Astrocyte (in vitro differentiated cells and primary cell): ENCODE data around the gene DRG2. TPM values are rescaled to one million over a fixed set of nuclear protein-coding genes. Genes with fewer than 3 reads are reported as not detected.

Source experiments
- DNase-seq: peaks from one replicate; pipeline ENCODE4 v3.0.0-alpha.2; 2010; ENCODE audit warnings: low read depth
- FAIRE-seq: peaks from 2 replicates; lab custom pipeline; 2011; peaks lifted over from hg19 to GRCh38; lab: Jason Lieb, UNC
- H2AFZ ChIP-seq: 2 replicates; pipeline ENCODE4 v1.6.0; 2012; ENCODE audit warnings: low read depth, low read length, inconsistent platforms
- H3K27ac ChIP-seq: 2 replicates; pipeline ENCODE4 v1.5.1; 2011; ENCODE audit warnings: low read depth, low read length, inconsistent platforms
- H3K27me3 ChIP-seq: 2 replicates; pipeline ENCODE4 v1.6.0; 2011; ENCODE audit warnings: low read length, inconsistent platforms; ENCODE audit not compliant: insufficient read depth
- H3K36me3 ChIP-seq: 2 replicates; pipeline ENCODE4 v1.5.1; 2011; ENCODE audit warnings: low read length, inconsistent platforms; ENCODE audit not compliant: insufficient read depth
- H3K4me1 ChIP-seq: 2 replicates; pipeline ENCODE4 v1.5.1; 2011; ENCODE audit warnings: low read length, inconsistent platforms; ENCODE audit not compliant: insufficient read depth
- H3K4me2 ChIP-seq: 2 replicates; pipeline ENCODE4 v1.6.0; 2012; ENCODE audit warnings: low read length, inconsistent platforms
- H3K4me3 ChIP-seq: 2 replicates; pipeline ENCODE4 v1.5.1; 2011; ENCODE audit warnings: low read depth, mild to moderate bottlenecking, low read length, inconsistent platforms; ENCODE audit not compliant: insufficient read depth
- H3K79me2 ChIP-seq: 2 replicates; pipeline ENCODE4 v1.6.0; 2012; ENCODE audit warnings: mild to moderate bottlenecking, low read length, inconsistent platforms; ENCODE audit not compliant: insufficient read depth
- H3K9ac ChIP-seq: 2 replicates; pipeline ENCODE4 v1.6.0; 2012; ENCODE audit warnings: mild to moderate bottlenecking, low read length, inconsistent platforms
- H3K9me3 ChIP-seq: 2 replicates; pipeline ENCODE4 v1.5.1; 2012; ENCODE audit warnings: low read depth, mild to moderate bottlenecking, low read length, inconsistent platforms; ENCODE audit not compliant: insufficient read depth
- H4K20me1 ChIP-seq: 2 replicates; pipeline ENCODE4 v1.6.0; 2012; ENCODE audit warnings: low read length, inconsistent platforms; ENCODE audit not compliant: insufficient read depth
- H3K27ac Mint-ChIP-seq: one replicate; pipeline ENCODE4 v1.8.0; 2021; ENCODE audit warnings: mild to moderate bottlenecking, mixed read lengths; ENCODE audit not compliant: unreplicated experiment
- H3K27me3 Mint-ChIP-seq: one replicate; pipeline ENCODE4 v1.8.0; 2021; ENCODE audit warnings: low read depth, mixed read lengths; ENCODE audit not compliant: unreplicated experiment
- H3K36me3 Mint-ChIP-seq: one replicate; pipeline ENCODE4 v1.8.0; 2021; ENCODE audit warnings: low read depth, mixed read lengths; ENCODE audit not compliant: unreplicated experiment
- H3K4me1 Mint-ChIP-seq: one replicate; pipeline ENCODE4 v1.8.0; 2021; ENCODE audit warnings: low read depth, mixed read lengths; ENCODE audit not compliant: unreplicated experiment
- H3K4me3 Mint-ChIP-seq: one replicate; pipeline ENCODE4 v1.8.0; 2021; ENCODE audit warnings: mild to moderate bottlenecking, moderate library complexity, mixed read lengths; ENCODE audit not compliant: unreplicated experiment
- H3K9me3 Mint-ChIP-seq: one replicate; pipeline ENCODE4 v1.8.0; 2021; ENCODE audit warnings: mild to moderate bottlenecking, mixed read lengths; ENCODE audit not compliant: unreplicated experiment
- EZH2 ChIP-seq: IDR thresholded peaks from 2 replicates; pipeline ENCODE4 v1.6.1; 2012; ENCODE audit warnings: mild to moderate bottlenecking, low read length, inconsistent platforms; ENCODE audit not compliant: insufficient read depth
- total RNA-seq: library from RNA; stranded (reverse); gene quantifications from 2 replicates; pipeline ENCODE4 v1.2.1, GENCODE V29; 2021
- TF ChIP-seq, protein P1 (sequence below): IDR thresholded peaks from 2 replicates; pipeline ENCODE4 v1.5.1; 2011; ENCODE audit warnings: low read depth, mild to moderate bottlenecking, inconsistent platforms, low read length, moderate library complexity; ENCODE audit not compliant: insufficient read depth

The DRG2 gene
- total RNA-seq, 1 donor from 2014 or later, result 35.0 TPM

DNA sequence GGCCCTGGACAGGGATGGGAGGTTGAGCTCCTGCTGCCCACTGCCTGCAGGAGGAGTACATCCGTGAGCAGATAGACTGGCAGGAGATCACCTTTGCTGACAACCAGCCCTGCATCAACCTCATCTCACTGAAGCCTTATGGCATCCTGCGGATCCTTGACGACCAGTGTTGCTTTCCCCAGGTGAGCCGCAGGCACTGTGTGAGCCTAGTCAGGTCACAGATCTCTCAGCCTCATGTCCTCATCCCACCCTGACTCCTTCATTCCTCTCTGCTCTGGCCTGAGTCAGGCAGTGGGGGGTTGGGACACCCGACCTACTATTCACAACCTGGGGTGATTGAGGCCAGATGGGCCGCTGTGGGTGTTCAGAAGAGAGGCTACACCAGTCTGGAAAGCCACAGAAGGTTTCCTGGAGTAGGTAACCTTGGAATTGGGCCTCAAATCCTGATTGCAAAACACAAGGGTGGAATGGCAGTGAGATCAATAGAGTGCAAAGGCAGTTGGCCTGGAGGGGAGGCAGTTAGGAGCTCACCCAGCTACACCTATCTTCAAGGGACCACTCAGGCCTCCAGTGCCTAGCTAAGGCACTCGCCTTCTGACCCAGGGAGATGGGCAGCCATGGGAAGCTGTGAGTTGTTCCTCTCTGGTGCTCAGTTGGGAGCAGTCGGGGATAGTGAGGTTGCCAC lies 50.5 kb downstream of the DRG2 start:
- Histone ChIP-seq H3K27ac (no peak overlapping the region), H3K9me3 (no peaks in the 10 kb centered on the region), H3K4me3 (no peak overlapping the region), H4K20me1 (no peaks in the 10 kb centered on the region), H3K9ac (no peak overlapping the region), H2AFZ (no peak overlapping the region), H3K36me3 (no peaks in the 10 kb centered on the region), H3K4me1 (no peaks in the 10 kb centered on the region), H3K27me3 (no peaks in the 10 kb centered on the region), H3K79me2 (no peaks in the 10 kb centered on the region), H3K4me2 (no peak overlapping the region)
- peaks cover 19% of the 10 kb centered on the region for H3K27me3 Mint-ChIP-seq
- no peaks in the 10 kb centered on the region for H3K4me1 Mint-ChIP-seq
- DNase-seq (no peak), FAIRE-seq (no peak)
- H3K9me3 Mint-ChIP-seq, result no peaks in the 10 kb centered on the region
- H3K36me3 Mint-ChIP-seq, result peaks cover 5% of the 10 kb centered on the region
- TF ChIP-seq EZH2, result no peak
- TF ChIP-seq, protein P1, sequence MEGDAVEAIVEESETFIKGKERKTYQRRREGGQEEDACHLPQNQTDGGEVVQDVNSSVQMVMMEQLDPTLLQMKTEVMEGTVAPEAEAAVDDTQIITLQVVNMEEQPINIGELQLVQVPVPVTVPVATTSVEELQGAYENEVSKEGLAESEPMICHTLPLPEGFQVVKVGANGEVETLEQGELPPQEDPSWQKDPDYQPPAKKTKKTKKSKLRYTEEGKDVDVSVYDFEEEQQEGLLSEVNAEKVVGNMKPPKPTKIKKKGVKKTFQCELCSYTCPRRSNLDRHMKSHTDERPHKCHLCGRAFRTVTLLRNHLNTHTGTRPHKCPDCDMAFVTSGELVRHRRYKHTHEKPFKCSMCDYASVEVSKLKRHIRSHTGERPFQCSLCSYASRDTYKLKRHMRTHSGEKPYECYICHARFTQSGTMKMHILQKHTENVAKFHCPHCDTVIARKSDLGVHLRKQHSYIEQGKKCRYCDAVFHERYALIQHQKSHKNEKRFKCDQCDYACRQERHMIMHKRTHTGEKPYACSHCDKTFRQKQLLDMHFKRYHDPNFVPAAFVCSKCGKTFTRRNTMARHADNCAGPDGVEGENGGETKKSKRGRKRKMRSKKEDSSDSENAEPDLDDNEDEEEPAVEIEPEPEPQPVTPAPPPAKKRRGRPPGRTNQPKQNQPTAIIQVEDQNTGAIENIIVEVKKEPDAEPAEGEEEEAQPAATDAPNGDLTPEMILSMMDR, result no peak
- no peak overlapping the region for H3K4me3 Mint-ChIP-seq
- H3K27ac Mint-ChIP-seq, result no peak overlapping the region

DNA sequence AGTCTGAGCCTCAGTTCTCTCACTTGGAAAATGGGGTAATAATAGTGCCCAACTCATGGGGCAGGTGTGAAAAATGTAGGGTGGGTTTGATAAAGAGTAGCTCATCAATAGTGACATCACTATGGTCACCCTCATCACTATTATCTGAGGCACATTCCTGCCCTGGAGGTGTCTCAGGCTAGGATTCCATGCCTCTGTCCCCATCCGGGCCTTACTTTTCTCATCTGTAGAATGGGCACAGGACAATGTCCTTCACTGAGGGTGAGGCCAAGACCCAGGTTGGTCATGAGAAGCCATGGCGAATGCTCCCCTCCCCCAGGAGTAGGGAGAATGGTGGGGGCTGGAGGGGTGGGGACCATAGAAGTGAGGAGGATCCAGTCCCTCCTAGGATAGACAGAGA lies 51.3 kb downstream of the DRG2 start:
- no peaks in the 10 kb centered on the region for H4K20me1 ChIP-seq
- no peaks in the 10 kb centered on the region for H3K4me1 ChIP-seq
- H3K27ac ChIP-seq, result no peak overlapping the region
- peaks cover 5% of the 10 kb centered on the region for H3K36me3 Mint-ChIP-seq
- H3K4me3 ChIP-seq, result no peak overlapping the region
- H3K36me3 ChIP-seq, result no peaks in the 10 kb centered on the region
- H3K9me3 ChIP-seq, result no peaks in the 10 kb centered on the region
- no peak overlapping the region for H3K4me3 Mint-ChIP-seq
- H3K27me3 Mint-ChIP-seq, result peaks cover 20% of the 10 kb centered on the region
- H3K9ac ChIP-seq, result no peak overlapping the region
- H3K79me2 ChIP-seq, result no peaks in the 10 kb centered on the region
- no peak overlapping the region for H3K4me2 ChIP-seq
- DNase-seq (no peak), FAIRE-seq (no peak)
- H3K27ac Mint-ChIP-seq, result no peak overlapping the region
- TF ChIP-seq, protein P1, result no peak
- H3K27me3 ChIP-seq, result no peaks in the 10 kb centered on the region
- no peaks in the 10 kb centered on the region for H3K9me3 Mint-ChIP-seq
- H2AFZ ChIP-seq, result no peak overlapping the region
- no peaks in the 10 kb centered on the region for H3K4me1 Mint-ChIP-seq

DNA sequence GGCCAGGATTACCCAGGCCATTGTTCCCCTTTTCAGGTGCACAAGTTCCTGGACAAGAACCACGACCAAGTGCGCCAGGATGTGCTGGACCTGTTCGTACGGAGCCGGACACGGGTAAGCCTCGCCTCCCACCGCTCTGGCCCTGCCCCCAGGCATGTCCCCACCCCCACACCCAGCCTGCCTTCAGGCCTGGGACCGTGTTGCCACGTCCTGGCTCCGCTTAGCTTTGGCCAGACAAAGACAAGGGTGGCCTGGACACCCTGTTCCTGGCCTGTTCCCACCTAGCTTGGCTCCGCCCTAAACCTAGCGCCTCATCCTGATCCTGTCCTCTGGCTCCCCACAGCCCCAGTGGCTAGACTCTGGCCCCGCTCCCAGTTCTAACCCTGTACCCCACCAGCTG lies 51.8 kb downstream of the DRG2 start:
- H3K4me1 Mint-ChIP-seq, result no peaks in the 10 kb centered on the region
- Histone ChIP-seq H2AFZ (no peak overlapping the region), H3K27ac (no peak overlapping the region), H4K20me1 (no peaks in the 10 kb centered on the region), H3K4me1 (no peaks in the 10 kb centered on the region), H3K36me3 (no peaks in the 10 kb centered on the region), H3K9ac (no peak overlapping the region), H3K27me3 (no peaks in the 10 kb centered on the region), H3K9me3 (no peaks in the 10 kb centered on the region), H3K79me2 (no peaks in the 10 kb centered on the region), H3K4me2 (no peak overlapping the region), H3K4me3 (no peak overlapping the region)
- H3K9me3 Mint-ChIP-seq, result no peaks in the 10 kb centered on the region
- H3K4me3 Mint-ChIP-seq, result no peak overlapping the region
- TF ChIP-seq, protein P1, result no peak
- TF ChIP-seq EZH2, result no peak
- FAIRE-seq (no peak), DNase-seq (no peak)
- peaks cover 20% of the 10 kb centered on the region for H3K27me3 Mint-ChIP-seq
- H3K27ac Mint-ChIP-seq, result no peak overlapping the region
- H3K36me3 Mint-ChIP-seq, result peaks cover 5% of the 10 kb centered on the region
